AG04449 (cell line): ENCODE measurements around the gene SGMS1.

Experiments used
- CTCF ChIA-PET: fragments of 350-600 bp; formaldehyde crosslinking; extraction: SDS; loops from one replicate; lab custom pipeline; 2021; ENCODE audit warnings: antibody characterized with exemption; lab: Yijun Ruan, JAX
- POLR2A ChIA-PET: fragments of 400-600, 350-600 bp; formaldehyde crosslinking; extraction: SDS; loops from one replicate; lab custom pipeline; 2020; ENCODE audit warnings: antibody characterized with exemption, inconsistent platforms; lab: Yijun Ruan, JAX
- DNase-seq: peaks from one replicate; pipeline ENCODE4 v3.0.0-alpha.2; 2010; ENCODE audit warnings: low read depth, low spot score
- H3K4me3 ChIP-seq: 2 replicates; pipeline ENCODE4 v1.5.1; 2011; ENCODE audit warnings: low read depth, mild to moderate bottlenecking, control low read depth, low read length
- CTCF ChIP-seq: IDR thresholded peaks from one replicate; pipeline ENCODE4 v1.5.1; 2011; ENCODE audit warnings: mild to moderate bottlenecking, moderate library complexity, low read length, control low read depth, inconsistent platforms; ENCODE audit not compliant: insufficient read depth; ENCODE audit errors: missing control alignments

SGMS1 gene

GRCh38 chr10:50635286-50635685, 11.5 kb upstream of the SGMS1 start:
- ChIA-PET POLR2A (interaction anchor here (1.2 kb wide), 1 partner anchor 11 kb away, joined by 4 read pairs; no protein-coding TSS in a partner anchor), CTCF (interaction anchor here (2.1 kb wide), 1 partner anchor 10 kb away, joined by 8 read pairs; no protein-coding TSS in a partner anchor)
- peak; percentile 65 for DNase-seq
- no peak for TF ChIP-seq CTCF
- H3K4me3 ChIP-seq, result no peak overlapping the region

- ChIA-PET POLR2A (no interaction called here), CTCF (interaction anchor here (2.1 kb wide), 1 partner anchor 10 kb away, joined by 8 read pairs; no protein-coding TSS in a partner anchor)
- no peak for TF ChIP-seq CTCF
- no peak overlapping the region for H3K4me3 ChIP-seq
- no peak for DNase-seq
These were observed 10.7 kb upstream of the SGMS1 start for GRCh38 chr10:50634479-50634878.

GRCh38 chr10:50631052-50631451, 7.3 kb upstream of the SGMS1 start:
- no peak for DNase-seq

GRCh38 chr10:50629495-50630122, 5.9 kb upstream of the SGMS1 start:
- ChIA-PET POLR2A (no interaction called here), CTCF (no interaction called here)
- no peak overlapping the region for H3K4me3 ChIP-seq
- no peak for TF ChIP-seq CTCF
- DNase-seq, result no peak

More at GRCh38 chr10:50631052-50631451, 7.3 kb upstream of the SGMS1 start:
- CTCF ChIA-PET, result no interaction called here
- TF ChIP-seq CTCF, result no peak
- H3K4me3 ChIP-seq, result no peak overlapping the region
- POLR2A ChIA-PET, result no interaction called here

- ChIA-PET POLR2A (no interaction called here), CTCF (interaction anchor here (0.8 to 1.2 kb wide), 3 partner anchors 24 to 260 kb away, joined by 3 to 4 read pairs (median 3); no protein-coding TSS in a partner anchor)
- no peak for DNase-seq
- H3K4me3 ChIP-seq, result no peak overlapping the region
- TF ChIP-seq CTCF, result no peak
These were observed 4.1 kb upstream of the SGMS1 start for GRCh38 chr10:50627896-50628295.

- ChIA-PET POLR2A (no interaction called here), CTCF (interaction anchor here (0.9 kb wide), 1 partner anchor 260 kb away, joined by 3 read pairs; no protein-coding TSS in a partner anchor)
- H3K4me3 ChIP-seq, result no peak overlapping the region
- DNase-seq, result no peak
- no peak for TF ChIP-seq CTCF
These were observed 3.7 kb upstream of the SGMS1 start for GRCh38 chr10:50627443-50627842.
